Astrocyte of the hippocampus (primary cell): ENCODE measurements around the gene FNBP1.
A peak's percentile ranks its signal among the peaks of the same experiment; 100 is the strongest.

Source experiments
- DNase-seq: peaks from one replicate; pipeline ENCODE4 v3.0.0; 2011; ENCODE audit warnings: low read depth, low spot score

FNBP1 gene

GRCh38 chr9:129863059-129863690, 179.8 kb downstream of the FNBP1 start:
- DNase-seq = peak; percentile 75

GRCh38 chr9:129861447-129861827, 181.6 kb downstream of the FNBP1 start:
- DNase-seq = no peak

DNA sequence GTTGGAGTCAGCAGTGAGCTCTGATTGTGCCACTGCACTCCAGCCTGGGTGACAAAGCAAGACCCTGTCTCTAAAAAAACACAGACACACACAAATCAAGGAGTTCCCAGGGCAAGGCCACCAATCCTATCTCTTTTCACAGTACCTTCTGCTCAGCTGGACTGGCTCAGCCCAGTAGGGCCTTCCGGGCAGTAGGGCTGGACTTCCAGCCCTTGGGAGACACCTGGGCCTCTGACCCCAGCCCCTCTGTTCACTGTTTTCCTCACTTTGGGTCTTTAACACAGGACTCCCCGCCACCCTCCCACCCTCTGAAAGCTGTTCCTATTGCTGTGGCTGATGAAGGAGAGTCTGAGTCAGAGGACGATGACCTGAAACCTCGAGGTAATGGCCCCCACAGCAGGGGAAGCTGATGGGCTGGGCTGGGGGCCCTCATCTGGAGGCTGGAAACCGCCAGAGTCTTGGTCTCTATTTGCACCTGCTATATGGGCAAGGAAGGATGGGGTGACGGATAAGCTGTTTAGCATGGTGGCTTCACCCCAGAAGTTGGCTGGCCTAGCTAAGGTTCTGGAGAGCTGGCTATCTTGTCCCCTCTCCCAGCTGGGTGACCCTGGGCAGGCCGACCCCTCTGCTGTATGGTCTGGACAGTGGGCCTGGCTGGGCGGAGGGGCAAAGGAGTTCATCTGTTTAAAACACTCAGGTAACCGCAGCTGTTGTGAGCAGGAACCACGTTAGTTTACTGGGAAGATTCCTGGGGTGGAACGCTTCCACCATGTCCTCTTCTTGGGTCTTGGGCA, 182.1 kb downstream of the FNBP1 start:
- DNase-seq = no peak

DNA sequence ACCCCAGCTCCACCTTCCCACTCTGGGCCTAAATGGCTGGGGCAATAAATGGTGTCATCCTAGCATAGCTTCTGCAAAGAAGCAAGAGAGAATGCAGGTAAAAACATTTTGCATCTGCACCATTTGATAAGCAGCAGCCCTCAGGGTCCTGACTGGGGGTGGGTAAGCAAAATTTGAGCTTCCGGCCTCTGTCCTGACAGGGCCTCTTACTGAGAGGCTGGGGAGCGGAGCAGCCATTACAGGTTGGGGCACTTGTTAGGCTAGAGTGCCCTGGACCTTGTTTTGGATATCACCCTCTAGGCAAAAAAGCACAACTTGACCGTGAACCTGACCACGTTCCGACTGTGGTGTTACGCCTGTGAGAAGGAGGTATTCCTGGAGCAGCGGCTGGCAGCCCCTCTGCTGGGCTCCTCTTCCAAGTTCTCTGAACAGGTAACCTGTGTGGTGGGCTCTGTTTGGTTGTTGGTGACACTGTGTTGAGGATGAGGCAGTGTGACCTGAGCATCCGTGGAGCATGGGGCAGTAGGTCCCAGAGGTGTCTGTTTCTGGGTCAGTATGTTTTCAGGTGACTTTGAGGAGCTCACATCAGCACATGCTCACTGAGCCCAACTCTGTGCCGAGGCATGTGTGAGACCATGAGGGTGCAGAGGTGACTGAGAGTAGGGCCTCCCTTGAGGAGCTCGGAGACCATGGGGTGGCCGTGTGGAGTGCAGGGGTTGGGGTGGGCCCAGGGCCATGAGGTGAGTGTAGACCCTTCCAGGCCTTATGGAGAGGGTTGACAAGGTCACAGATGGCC, 184.6 kb downstream of the FNBP1 start:
- DNase-seq = no peak

- no peak for DNase-seq
Measured at GRCh38 chr9:129857207-129857606, 185.8 kb downstream of the FNBP1 start.

GRCh38 chr9:129854588-129855110, 188.3 kb downstream of the FNBP1 start:
- DNase-seq = no peak

DNA sequence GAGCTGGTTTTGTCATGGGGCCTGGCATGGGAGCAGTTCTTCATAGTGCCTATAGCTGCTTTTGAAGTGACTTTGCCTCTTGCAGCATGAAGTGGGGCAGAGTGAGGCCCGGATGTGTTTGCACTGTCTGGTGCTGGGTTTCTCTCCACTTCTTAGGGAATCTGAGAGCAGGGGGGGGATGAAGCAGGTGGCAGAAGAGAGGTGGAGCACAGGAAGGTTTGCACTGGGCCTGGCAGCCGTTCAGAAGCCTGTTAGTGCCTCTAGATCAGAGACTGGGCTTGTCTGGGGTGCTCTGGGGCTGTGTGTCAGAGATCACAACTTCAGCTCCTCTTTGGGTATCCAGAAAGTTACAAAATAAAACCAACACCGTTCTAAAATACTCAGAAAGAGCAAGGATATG, 189.4 kb downstream of the FNBP1 start:
- no peak for DNase-seq

- DNase-seq = no peak
Measured at GRCh38 chr9:129852579-129852978, 190.4 kb downstream of the FNBP1 start.

GRCh38 chr9:129851821-129852220, 191.2 kb downstream of the FNBP1 start:
- DNase-seq = no peak

GRCh38 chr9:129850821-129851550, 192.0 kb downstream of the FNBP1 start:
- peak; percentile 52 for DNase-seq

GRCh38 chr9:129849901-129850300, 193.1 kb downstream of the FNBP1 start:
- DNase-seq = no peak

GRCh38 chr9:129848712-129849441, 194.1 kb downstream of the FNBP1 start:
- no peak for DNase-seq

GRCh38 chr9:129845373-129845772, 197.6 kb downstream of the FNBP1 start:
- no peak for DNase-seq

DNA sequence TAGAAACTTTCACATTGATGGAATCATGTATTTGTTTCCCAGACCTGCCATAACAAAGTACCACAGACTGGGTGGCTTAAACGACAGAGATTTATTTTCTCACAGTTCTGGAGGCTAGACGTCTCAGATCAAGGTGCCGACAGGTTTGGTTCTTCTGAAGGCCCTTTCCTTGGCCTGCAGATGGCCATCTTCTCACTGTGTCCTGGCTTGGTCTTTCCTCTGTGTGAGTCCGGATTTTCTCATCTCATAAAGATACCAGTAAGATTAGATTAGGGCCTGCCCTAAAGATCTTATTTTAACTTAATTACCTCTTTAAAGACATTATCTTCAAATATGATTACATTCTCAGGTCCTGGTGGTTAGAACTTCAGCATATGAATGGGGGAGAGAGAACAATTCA, 201.9 kb downstream of the FNBP1 start:
- DNase-seq = no peak

- no peak for DNase-seq
Measured at GRCh38 chr9:129840034-129840433, 203.0 kb downstream of the FNBP1 start.

- no peak for DNase-seq
Measured at GRCh38 chr9:129839324-129840023, 203.5 kb downstream of the FNBP1 start.

DNA sequence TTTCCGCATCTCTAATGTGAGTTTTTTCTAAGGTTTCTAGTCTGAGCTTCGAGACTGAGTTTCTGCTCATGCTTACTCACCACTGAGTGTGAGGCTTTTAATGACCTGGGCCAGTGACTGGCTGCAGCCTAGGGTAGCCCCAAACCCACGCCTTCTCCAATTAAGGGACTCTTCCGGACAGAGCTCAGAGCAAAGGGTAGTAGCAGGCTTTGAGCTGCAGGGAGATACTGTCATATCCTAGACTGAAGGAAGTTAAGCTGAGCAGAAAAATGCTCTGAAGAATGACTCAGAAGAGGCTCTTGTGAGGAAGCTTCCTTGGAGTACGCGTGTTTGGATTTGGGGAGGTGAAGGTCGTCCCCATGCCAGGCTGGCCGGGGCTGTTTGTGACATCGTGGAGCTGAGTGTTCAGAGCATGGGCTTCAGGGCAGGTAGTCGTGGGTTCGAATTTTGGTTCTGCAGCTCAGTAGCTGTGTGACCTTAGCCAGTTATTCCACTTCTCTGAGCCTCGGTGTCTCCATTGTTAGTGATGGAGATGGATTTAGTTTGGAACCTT, 204.2 kb downstream of the FNBP1 start:
- peak; percentile 47 for DNase-seq
